GM10266 (cell line): ENCODE data around the gene SKI.

Source experiments
- DNase-seq: peaks from one replicate; pipeline ENCODE4 v3.0.0; 2012; ENCODE audit errors: extremely low spot score
- CTCF ChIP-seq: IDR thresholded peaks from 2 replicates; pipeline ENCODE4 v1.5.1; 2012; ENCODE audit warnings: mild to moderate bottlenecking, low read depth; ENCODE audit not compliant: control insufficient read depth, insufficient read depth; ENCODE audit errors: missing control alignments

SKI gene

GRCh38 chr1:2346691-2347408, 118.7 kb downstream of the SKI start:
- no peak for DNase-seq
- TF ChIP-seq CTCF: no peak

GRCh38 chr1:2347409-2347785, 119.3 kb downstream of the SKI start:
- no peak for TF ChIP-seq CTCF
- DNase-seq: no peak

GRCh38 chr1:2347896-2348295, 119.8 kb downstream of the SKI start:
- DNase-seq: no peak
- TF ChIP-seq CTCF: no peak

GRCh38 chr1:2348346-2349325, 120.5 kb downstream of the SKI start:
- no peak for TF ChIP-seq CTCF
- no peak for DNase-seq

- DNase-seq: no peak
- no peak for TF ChIP-seq CTCF
Observed at GRCh38 chr1:2349806-2350205, 121.7 kb downstream of the SKI start.

GRCh38 chr1:2350501-2350900, 122.4 kb downstream of the SKI start:
- no peak for TF ChIP-seq CTCF
- no peak for DNase-seq
